K562 (cell line): Measurements from ENCODE around the gene ERICH6. TPM values are rescaled to one million over a fixed set of nuclear protein-coding genes. Genes with fewer than 3 reads are reported as not detected.

Experiments used
- BRF2 ChIP-seq: IDR thresholded peaks from 3 replicates; pipeline ENCODE4 v1.6.1; 2011; ENCODE audit warnings: borderline replicate concordance, mild to moderate bottlenecking; ENCODE audit not compliant: insufficient read length, insufficient read depth
- CBFA2T2 ChIP-seq: fragments of 450-650 bp; conservative IDR thresholded peaks from 2 replicates; pipeline ENCODE4 v1.6.1; 2017; ENCODE audit warnings: mild to moderate bottlenecking
- CREM ChIP-seq: IDR thresholded peaks from 2 replicates; pipeline ENCODE4 v1.6.1; 2014; ENCODE audit warnings: antibody characterized with exemption, low read depth
- GTF2E2 ChIP-seq: fragments of 200-800 bp; sonication (Bioruptor generic); IDR thresholded peaks from 2 replicates; pipeline ENCODE4 v1.6.1; 2016; ENCODE audit warnings: missing genetic modification characterization, missing compliant biosample characterization
- HLTF ChIP-seq: fragments of 450-650 bp; IDR thresholded peaks from 2 replicates; pipeline ENCODE4 v1.6.1; 2016
- KAT8 ChIP-seq: fragments of 450-650 bp; IDR thresholded peaks from 2 replicates; pipeline ENCODE4 v1.6.1; 2016; ENCODE audit warnings: low read depth, mild to moderate bottlenecking
- NRF1 ChIP-seq, 2 experiments: fragments of 450-650 bp; IDR thresholded peaks in 1 of 2; conservative IDR thresholded peaks in 1 of 2; 2 replicates each; pipeline ENCODE4 v1.6.1; 2014; ENCODE audit warnings: mild to moderate bottlenecking in 2 of 2
- REST ChIP-seq, 2 experiments: fragments of 450-650 bp; formaldehyde crosslinking in 1 of 2; IDR thresholded peaks; 2 replicates each; pipeline versions ENCODE4 v1.4.0 to v1.6.1; 2014 to 2020; ENCODE audit warnings: mild to moderate bottlenecking in 2 of 2, borderline replicate concordance in 1 of 2, low read depth in 1 of 2
- SIRT6 ChIP-seq: IDR thresholded peaks from one replicate; pipeline ENCODE4 v1.6.1; 2012; ENCODE audit warnings: low read depth, mild to moderate bottlenecking, control low read depth, inconsistent platforms, low read length, moderate library complexity
- STAT6 ChIP-seq: sonication (generic); formaldehyde crosslinking; IDR thresholded peaks from 2 replicates; pipeline ENCODE4 v1.8.1; 2023; ENCODE audit warnings: mild to moderate bottlenecking, missing genetic modification reagents
- SUPT5H ChIP-seq: fragments of 450-650 bp; IDR thresholded peaks from 2 replicates; pipeline ENCODE4 v1.6.1; 2016
- TCF3 ChIP-seq: sonication (generic); formaldehyde crosslinking; IDR thresholded peaks from 2 replicates; pipeline ENCODE4 v1.4.0; 2020; ENCODE audit warnings: mild to moderate bottlenecking, missing genetic modification reagents
- ZNF274 ChIP-seq: IDR thresholded peaks from 2 replicates; pipeline ENCODE4 v1.6.1; 2011; ENCODE audit warnings: low read depth, mild to moderate bottlenecking, low read length, moderate library complexity, borderline replicate concordance
- ZNF584 ChIP-seq: fragments of 200-800 bp; sonication (Bioruptor generic); IDR thresholded peaks from 2 replicates; pipeline ENCODE4 v1.6.1; 2016; ENCODE audit warnings: low read depth, mild to moderate bottlenecking, missing genetic modification characterization, missing compliant biosample characterization
- ZNF766 ChIP-seq: fragments of 200-800 bp; sonication (Bioruptor generic); conservative IDR thresholded peaks from 2 replicates; pipeline ENCODE4 v1.6.1; 2016; ENCODE audit warnings: missing genetic modification characterization, missing compliant biosample characterization
- ZNF79 ChIP-seq: fragments of 250-450 bp; sonication (Bioruptor Pico); IDR thresholded peaks from 2 replicates; pipeline ENCODE4 v1.4.0; 2020; ENCODE audit warnings: low read depth, mild to moderate bottlenecking, moderate library complexity
- polyA plus RNA-seq, 8 experiments: library from polyadenylated mRNA; depleted of rRNA in 4 of 8; stranded (reverse) in 5 of 8; unstranded in 3 of 8; fragments of >200 nt; fragmentation: Nextera tagmentation in 2 of 8; fragmentation: Illumina TruSeq in 1 of 8; extraction: Ambion mirVana in 2 of 8; extraction: Trizol in 1 of 8; gene quantifications; 2 replicates each; pipeline versions ENCODE4 v1.2.1 to v1.2.3, GENCODE V29; 2011 to 2014; ENCODE audit warnings: inconsistent platforms in 1 of 8, missing spikeins in 1 of 8
- total RNA-seq, 7 experiments: library from RNA; depleted of rRNA in 6 of 7; stranded (reverse); fragments of >200 nt in 6 of 7; fragmentation: Illumina TruSeq in 2 of 7; extraction: Trizol in 2 of 7; gene quantifications; 2 replicates each; pipeline versions ENCODE4 v1.2.1 to v1.2.3, GENCODE V29; 2011 to 2021; ENCODE audit warnings: low replicate concordance in 1 of 7

The ERICH6 gene
- total and polyA plus RNA-seq, 9 of the 15 experiments (the other 6 are each of a cell fraction or from before 2014, with no cell fraction given): not detected

GRCh38 chr3:150737874-150738679 lies 34.4 kb upstream of the ERICH6 start (continued):
- TF ChIP-seq BRF2: no peak
- TF ChIP-seq STAT6 (CRISPR knock-in tag): no peak
- no peak for TF ChIP-seq GTF2E2
- TF ChIP-seq ZNF584 (CRISPR knock-in tag): 0 out of 2 replicates have a peak, but pooled peaks have one; percentile 23
- TF ChIP-seq ZNF274: no peak
- no peak for TF ChIP-seq REST (IDR thresholded peaks at IDR 0.05; ENCODE audit: borderline replicate concordance)
- TF ChIP-seq REST (CRISPR knock-in tag; IDR thresholded peaks at IDR 0.05; ENCODE audit: low read depth): no peak
- TF ChIP-seq CREM: peak; percentile 41; the same call in 1 of the 2 replicates
- no peak for TF ChIP-seq SIRT6
- TF ChIP-seq HLTF: no peak
- TF ChIP-seq KAT8: no peak
- TF ChIP-seq NRF1 (conservative IDR thresholded peaks at IDR 0.05 in 1 of 2, IDR thresholded peaks at IDR 0.05 in 1 of 2): 0 out of 4 replicates have a peak, but pooled peaks of 1 of the 2 experiments have one; percentile 18
- no peak for TF ChIP-seq ZNF79 (CRISPR knock-in tag)
- TF ChIP-seq SUPT5H: no peak
- peak; percentile 95 for TF ChIP-seq TCF3
- TF ChIP-seq CBFA2T2: peak; percentile 92
- TF ChIP-seq ZNF766: peak; percentile 69
